GM12874 (cell line): ENCODE data around the gene FBXO46.
A peak's percentile ranks its signal among the peaks of the same experiment; 100 is the strongest.

ENCODE experiments used
- CTCF ChIP-seq: IDR thresholded peaks from 2 replicates; pipeline ENCODE4 v1.5.1; 2011; ENCODE audit warnings: low read depth, mild to moderate bottlenecking, control low read depth, low read length, moderate library complexity; ENCODE audit not compliant: insufficient read depth

Gene FBXO46

GRCh38 chr19:45773384-45773783 is 42.7 kb upstream of the FBXO46 start:
- TF ChIP-seq CTCF = no peak

GRCh38 chr19:45772912-45773311 is 42.2 kb upstream of the FBXO46 start:
- no peak for TF ChIP-seq CTCF

DNA sequence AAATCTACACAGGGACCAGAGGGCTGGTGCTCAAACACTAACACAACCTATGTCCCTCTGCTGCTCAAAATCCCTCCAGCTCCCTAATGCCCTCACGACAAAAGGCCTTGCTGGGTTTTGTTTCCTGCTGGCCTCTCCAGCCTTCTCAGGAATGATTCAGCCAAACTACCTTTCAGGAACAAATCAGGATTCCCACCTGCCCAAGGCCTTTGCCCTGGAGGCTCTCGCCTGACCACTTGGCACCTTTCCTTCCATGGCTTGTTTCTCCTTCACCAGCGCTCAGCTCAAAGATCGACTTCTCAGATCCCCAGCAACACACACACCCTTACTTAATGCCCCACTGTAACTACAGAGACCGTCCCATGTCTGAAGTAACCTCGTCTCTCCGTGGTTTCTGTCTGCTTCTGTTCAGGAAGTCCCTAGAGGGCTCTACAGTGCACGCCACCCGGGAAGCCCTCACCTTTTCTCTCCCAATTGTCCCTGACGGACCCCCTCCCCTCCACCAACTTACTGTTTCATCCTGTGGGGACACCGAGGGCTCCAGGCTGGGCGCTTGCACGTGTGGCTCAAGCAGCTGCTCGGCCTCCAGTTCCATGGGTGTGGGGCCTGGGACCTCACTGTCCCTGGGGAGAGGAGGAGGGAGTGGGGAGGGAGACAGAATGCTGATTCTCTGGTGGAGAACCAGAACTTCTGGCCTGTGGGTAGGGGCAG is 41.6 kb upstream of the FBXO46 start:
- no peak for TF ChIP-seq CTCF

GRCh38 chr19:45771311-45771933 is 40.7 kb upstream of the FBXO46 start:
- TF ChIP-seq CTCF = no peak

GRCh38 chr19:45770192-45771101 is 39.8 kb upstream of the FBXO46 start:
- peak; percentile 94 for TF ChIP-seq CTCF

DNA sequence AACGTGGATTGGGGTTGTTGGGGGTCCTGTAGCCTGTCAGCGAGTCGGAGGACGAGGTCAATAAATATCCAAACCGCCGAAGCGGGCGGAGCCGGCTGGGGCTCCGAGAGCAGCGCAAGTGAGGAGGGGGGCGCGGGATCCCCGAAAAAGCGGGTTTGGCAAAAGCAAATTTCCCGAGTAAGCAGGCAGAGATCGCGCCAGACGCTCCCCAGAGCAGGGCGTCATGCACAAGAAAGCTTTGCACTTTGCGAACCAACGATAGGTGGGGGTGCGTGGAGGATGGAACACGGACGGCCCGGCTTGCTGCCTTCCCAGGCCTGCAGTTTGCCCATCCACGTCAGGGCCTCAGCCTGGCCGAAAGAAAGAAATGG is 39.1 kb upstream of the FBXO46 start:
- no peak for TF ChIP-seq CTCF
